K562 (cell line): Measurements from ENCODE around the gene CEP44. TPM values are rescaled to one million over a fixed set of nuclear protein-coding genes. Genes with fewer than 3 reads are reported as not detected.

Source experiments
- BRD9 ChIP-seq: fragments of 450-650 bp; IDR thresholded peaks from 2 replicates; pipeline ENCODE4 v1.6.1; 2018; ENCODE audit warnings: low read depth; ENCODE audit not compliant: partially characterized antibody
- ETV1 ChIP-seq: fragments of 450-650 bp; conservative IDR thresholded peaks from 2 replicates; pipeline ENCODE4 v1.6.1; 2016; ENCODE audit warnings: missing genetic modification characterization, control low read depth, low read depth, missing compliant biosample characterization
- HES1 ChIP-seq: fragments of 450-650 bp; IDR thresholded peaks from 2 replicates; pipeline ENCODE4 v1.6.1; 2016; ENCODE audit warnings: low read depth, mild to moderate bottlenecking, moderate library complexity
- HEY1 ChIP-seq: fragments of 250-450 bp; sonication (Bioruptor Pico); IDR thresholded peaks from 2 replicates; pipeline ENCODE4 v1.5.0; 2020; ENCODE audit warnings: mild to moderate bottlenecking, moderate library complexity, borderline replicate concordance
- HIVEP1 ChIP-seq: fragments of 250-450 bp; sonication (Bioruptor Pico); IDR thresholded peaks from 2 replicates; pipeline ENCODE4 v1.4.0; 2020; ENCODE audit warnings: mild to moderate bottlenecking
- HNRNPK ChIP-seq: fragments of 200-400 bp; formaldehyde crosslinking; IDR thresholded peaks from one replicate; pipeline ENCODE4 v1.6.1; 2018; ENCODE audit warnings: mild to moderate bottlenecking, low read depth, low read length; ENCODE audit not compliant: poor library complexity, severe bottlenecking
- KHSRP ChIP-seq: fragments of 450-650 bp; IDR thresholded peaks from 2 replicates; pipeline ENCODE4 v1.6.1; 2017
- KLF1 ChIP-seq: fragments of 450-650 bp; IDR thresholded peaks from 2 replicates; pipeline ENCODE4 v1.6.1; 2016; ENCODE audit warnings: missing genetic modification characterization, missing compliant biosample characterization
- LEF1 ChIP-seq: fragments of 450-650 bp; IDR thresholded peaks from 2 replicates; pipeline ENCODE4 v1.6.1; 2016; ENCODE audit warnings: mild to moderate bottlenecking
- MCM5 ChIP-seq: fragments of 450-650 bp; IDR thresholded peaks from 2 replicates; pipeline ENCODE4 v1.6.1; 2016; ENCODE audit warnings: low read depth
- PHF20 ChIP-seq: fragments of 450-650 bp; IDR thresholded peaks from 2 replicates; pipeline ENCODE4 v1.6.1; 2018; ENCODE audit not compliant: partially characterized antibody
- RAD51 ChIP-seq: fragments of 450-650 bp; IDR thresholded peaks from 2 replicates; pipeline ENCODE4 v1.7.1; 2016; ENCODE audit warnings: low read depth, mild to moderate bottlenecking, borderline replicate concordance
- RBM14 ChIP-seq: fragments of 200-400 bp; formaldehyde crosslinking; IDR thresholded peaks from 2 replicates; pipeline ENCODE4 v1.6.1; 2018; ENCODE audit warnings: low read depth, mild to moderate bottlenecking, low read length, moderate library complexity, borderline replicate concordance; ENCODE audit not compliant: insufficient read depth
- SIX5 ChIP-seq, 2 experiments: IDR thresholded peaks; 2 replicates each; pipeline ENCODE4 v1.6.1; 2011; ENCODE audit warnings: low read length in 2 of 2, borderline replicate concordance in 1 of 2, low read depth in 1 of 2, mild to moderate bottlenecking in 1 of 2, moderate library complexity in 1 of 2; ENCODE audit not compliant: insufficient read depth in 1 of 2
- SP2 ChIP-seq: IDR thresholded peaks from 2 replicates; pipeline ENCODE4 v1.6.1; 2011; ENCODE audit warnings: mild to moderate bottlenecking, low read depth, low read length, moderate library complexity; ENCODE audit not compliant: poor library complexity, severe bottlenecking; ENCODE audit errors: extremely low read depth
- TFAM ChIP-seq: fragments of 250-450 bp; sonication (Bioruptor Pico); conservative IDR thresholded peaks from 2 replicates; pipeline ENCODE4 v1.5.0; 2021; ENCODE audit warnings: mild to moderate bottlenecking, moderate library complexity
- THRAP3 ChIP-seq: fragments of 450-650 bp; IDR thresholded peaks from 2 replicates; pipeline ENCODE4 v1.6.1; 2016; ENCODE audit warnings: mild to moderate bottlenecking, inconsistent platforms, borderline replicate concordance
- ZBTB5 ChIP-seq: fragments of 450-650 bp; IDR thresholded peaks from 2 replicates; pipeline ENCODE4 v1.6.1; 2017; ENCODE audit warnings: antibody characterized with exemption
- ZFP30 ChIP-seq: fragments of 250-450 bp; sonication (Bioruptor Pico); IDR thresholded peaks from 2 replicates; pipeline ENCODE4 v1.8.0; 2022; ENCODE audit warnings: moderate library complexity, mild to moderate bottlenecking, inconsistent platforms, borderline replicate concordance
- ZNF224 ChIP-seq: sonication (generic); formaldehyde crosslinking; IDR thresholded peaks from 2 replicates; pipeline ENCODE4 v1.8.0; 2022; ENCODE audit warnings: mild to moderate bottlenecking, missing genetic modification reagents
- ZNF518B ChIP-seq: fragments of 250-450 bp; sonication (Bioruptor Pico); IDR thresholded peaks from 2 replicates; pipeline ENCODE4 v1.5.0; 2021; ENCODE audit warnings: mild to moderate bottlenecking, moderate library complexity
- ZNF77 ChIP-seq: fragments of 250-450 bp; sonication (Bioruptor Pico); IDR thresholded peaks from 2 replicates; pipeline ENCODE4 v1.5.0; 2020
- polyA plus RNA-seq, 8 experiments: library from polyadenylated mRNA; depleted of rRNA in 4 of 8; stranded (reverse) in 5 of 8; unstranded in 3 of 8; fragments of >200 nt; fragmentation: Nextera tagmentation in 2 of 8; fragmentation: Illumina TruSeq in 1 of 8; extraction: Ambion mirVana in 2 of 8; extraction: Trizol in 1 of 8; gene quantifications; 2 replicates each; pipeline versions ENCODE4 v1.2.1 to v1.2.3, GENCODE V29; 2011 to 2014; ENCODE audit warnings: inconsistent platforms in 1 of 8, missing spikeins in 1 of 8
- total RNA-seq, 7 experiments: library from RNA; depleted of rRNA in 6 of 7; stranded (reverse); fragments of >200 nt in 6 of 7; fragmentation: Illumina TruSeq in 2 of 7; extraction: Trizol in 2 of 7; gene quantifications; 2 replicates each; pipeline versions ENCODE4 v1.2.1 to v1.2.3, GENCODE V29; 2011 to 2021; ENCODE audit warnings: low replicate concordance in 1 of 7

The CEP44 gene
- total and polyA plus RNA-seq, 9 of the 15 experiments (the other 6 are each of a cell fraction or from before 2014, with no cell fraction given): 19.6 to 45.0 (median 24.4) TPM

GRCh38 chr4:174282836-174283506, 740 bp upstream of the CEP44 start (continued):
- TF ChIP-seq ZBTB5: no peak
- TF ChIP-seq HNRNPK: no peak
- no peak for TF ChIP-seq HIVEP1 (CRISPR knock-in tag)
- TF ChIP-seq ETV1 (tag): no peak
- no peak for TF ChIP-seq ZNF224 (CRISPR knock-in tag)
- TF ChIP-seq RAD51: no peak
- no peak for TF ChIP-seq HES1
- TF ChIP-seq ZFP30 (CRISPR knock-in tag): no peak
- TF ChIP-seq TFAM (CRISPR knock-in tag): no peak
- TF ChIP-seq PHF20: no peak
- no peak for TF ChIP-seq RBM14
- TF ChIP-seq SIX5 (IDR thresholded peaks at IDR 0.05; ENCODE audit: borderline replicate concordance in 1 of 2, insufficient read depth in 1 of 2, low read depth in 1 of 2, low read length in 2 of 2): no peak
- no peak for TF ChIP-seq ZNF77
- 0 out of 2 replicates have a peak, but pooled peaks have one; percentile 15 for TF ChIP-seq LEF1
- TF ChIP-seq KHSRP: no peak
- peak; percentile 82 for TF ChIP-seq SP2
- peak; percentile 54 for TF ChIP-seq BRD9
- no peak for TF ChIP-seq MCM5
- no peak for TF ChIP-seq HEY1
- no peak for TF ChIP-seq ZNF518B (CRISPR knock-in tag)
- TF ChIP-seq THRAP3: no peak
- TF ChIP-seq KLF1 (tag): no peak
